ENCODE data around the gene MST1R.

MST1R gene

GRCh38 chr3:49873623-49874022 is 30.1 kb downstream of the MST1R start:
- DNase-seq: no peak

GRCh38 chr3:49872801-49873281 is 30.8 kb downstream of the MST1R start:
- DNase-seq: no peak

GRCh38 chr3:49871531-49872153 is 32.0 kb downstream of the MST1R start:
- no peak for DNase-seq

- no peak for DNase-seq
These were observed 34.0 kb downstream of the MST1R start, which contains the start of gene CAMKV for GRCh38 chr3:49869525-49870126. TSS of gene CAMKV (minus strand) at chr3:49869906. CDS start at chr3:49862388, 7,518 bp downstream.

GRCh38 chr3:49868862-49869466 is 34.7 kb downstream of the MST1R start:
- DNase-seq: no peak

GRCh38 chr3:49867871-49868321 is 35.8 kb downstream of the MST1R start:
- DNase-seq: no peak

GRCh38 chr3:49867400-49867799 is 36.3 kb downstream of the MST1R start:
- DNase-seq: no peak

- no peak for DNase-seq
These were observed 38.4 kb downstream of the MST1R start for GRCh38 chr3:49865198-49865784.

GRCh38 chr3:49864505-49864904 is 39.2 kb downstream of the MST1R start:
- no peak for DNase-seq

- no peak for DNase-seq
These were observed 43.9 kb downstream of the MST1R start for GRCh38 chr3:49859576-49860305.

GRCh38 chr3:49856181-49857005 is 47.3 kb downstream of the MST1R start, which contains the start of gene TRAIP:
TSS of gene TRAIP (minus strand) at chr3:49856564. CDS start at chr3:49856453, 111 bp downstream.
- peak; percentile 39 to 77 for DNase-seq

- no peak for DNase-seq
These were observed 48.0 kb downstream of the MST1R start for GRCh38 chr3:49855662-49856061.

- DNase-seq: no peak
These were observed 58.0 kb downstream of the MST1R start for GRCh38 chr3:49845694-49846093.

- DNase-seq: no peak
These were observed 59.0 kb downstream of the MST1R start for GRCh38 chr3:49844464-49845183.

GRCh38 chr3:49842843-49843517 is 60.7 kb downstream of the MST1R start:
- no peak for DNase-seq

GRCh38 chr3:49841806-49842205 is 61.9 kb downstream of the MST1R start:
- DNase-seq: no peak

- no peak for DNase-seq
These were observed 62.5 kb downstream of the MST1R start for GRCh38 chr3:49841126-49841696.

- no peak for DNase-seq
These were observed 63.3 kb downstream of the MST1R start for GRCh38 chr3:49840388-49840787.

- DNase-seq: peak; percentile 21 to 44
These were observed 64.4 kb downstream of the MST1R start for GRCh38 chr3:49839193-49839809.

All from cerebellar nuclear complex (tissue), 1 donor.